ENCODE measurements around the gene PGF.
"Not testable (repeated sequence)": the region's sequence is repeated elsewhere in the genome, so short reads cannot be mapped to it uniquely, and the experiment has no call there.

The PGF gene

GRCh38 chr14:74955229-74956026 is at the start of gene PGF:
Gene PGF (minus strand): TSS chr14:74955597. CDS start chr14:74955242, 355 bp downstream.
- FAIRE-seq (peak; percentile 84), DNase-seq (ENCODE audit: low spot score) (peak; percentile 90)

- no peak for DNase-seq (ENCODE audit: low spot score)
- no peak for FAIRE-seq
Measured at GRCh38 chr14:75003250-75004027, 48.0 kb upstream of the PGF start.

- FAIRE-seq = peak; percentile 83
- DNase-seq (ENCODE audit: low spot score) = peak; percentile 99
Measured at GRCh38 chr14:75002392-75003249, 47.2 kb upstream of the PGF start, which contains the start of gene EIF2B2. Gene EIF2B2 (plus strand): TSS chr14:75002921. CDS start chr14:75002991, 70 bp downstream.

GRCh38 chr14:75001899-75002298 is 46.5 kb upstream of the PGF start:
- no peak for FAIRE-seq
- DNase-seq (ENCODE audit: low spot score) = no peak

- no peak for DNase-seq (ENCODE audit: low spot score)
- FAIRE-seq = no peak
Measured at GRCh38 chr14:75001261-75001660, 45.9 kb upstream of the PGF start.

- not testable (repeated sequence) for DNase-seq (ENCODE audit: low spot score)
Measured at GRCh38 chr14:74995781-74996180, 40.4 kb upstream of the PGF start.

GRCh38 chr14:74994182-74994581 is 38.8 kb upstream of the PGF start:
- not testable (repeated sequence) for DNase-seq (ENCODE audit: low spot score); FAIRE-seq

More at GRCh38 chr14:74995781-74996180, 40.4 kb upstream of the PGF start:
- FAIRE-seq = not testable (repeated sequence)

- DNase-seq (ENCODE audit: low spot score) (no peak), FAIRE-seq (peak; percentile 46)
Measured at GRCh38 chr14:74988993-74989392, 33.6 kb upstream of the PGF start.

GRCh38 chr14:74988131-74988530 is 32.7 kb upstream of the PGF start:
- peak; percentile 76 for DNase-seq (ENCODE audit: low spot score)
- FAIRE-seq = peak; percentile 32

- no peak for DNase-seq (ENCODE audit: low spot score)
- FAIRE-seq = no peak
Measured at GRCh38 chr14:74985806-74986205, 30.4 kb upstream of the PGF start.

GRCh38 chr14:74985028-74985310 is 29.6 kb upstream of the PGF start:
- no peak for DNase-seq (ENCODE audit: low spot score)
- FAIRE-seq = no peak

- FAIRE-seq (no peak), DNase-seq (ENCODE audit: low spot score) (no peak)
Measured at GRCh38 chr14:74984236-74985027, 29.0 kb upstream of the PGF start.

GRCh38 chr14:74983343-74983742 is 27.9 kb upstream of the PGF start:
- FAIRE-seq (no peak), DNase-seq (ENCODE audit: low spot score) (no peak)

GRCh38 chr14:74982661-74983060 is 27.3 kb upstream of the PGF start:
- DNase-seq (ENCODE audit: low spot score) (no peak), FAIRE-seq (no peak)

GRCh38 chr14:74981833-74982232 is 26.4 kb upstream of the PGF start:
- DNase-seq (ENCODE audit: low spot score) = no peak
- no peak for FAIRE-seq

- FAIRE-seq = no peak
- DNase-seq (ENCODE audit: low spot score) = no peak
Measured at GRCh38 chr14:74981462-74981782, 26.0 kb upstream of the PGF start.

- no peak for FAIRE-seq
- no peak for DNase-seq (ENCODE audit: low spot score)
Measured at GRCh38 chr14:74980731-74981461, 25.5 kb upstream of the PGF start.

GRCh38 chr14:74980398-74980730 is 25.0 kb upstream of the PGF start:
- DNase-seq (ENCODE audit: low spot score) = no peak
- no peak for FAIRE-seq

- peak; percentile 30 for FAIRE-seq
- DNase-seq (ENCODE audit: low spot score) = no peak
Measured at GRCh38 chr14:74979442-74980397, 24.3 kb upstream of the PGF start.

All from urothelium cell line (cell line).